Nephron progenitor cell (in vitro differentiated cells): ENCODE measurements around the gene CEP63.

Experiments
- DNase-seq: peaks from one replicate; pipeline ENCODE4 v3.0.0; 2021
- H3K27ac Mint-ChIP-seq: 2 replicates; pipeline ENCODE4 v1.8.0; 2021; ENCODE audit warnings: mild to moderate bottlenecking, moderate library complexity, mixed read lengths
- H3K27me3 Mint-ChIP-seq: 2 replicates; pipeline ENCODE4 v1.8.0; 2021; ENCODE audit warnings: mild to moderate bottlenecking, low read depth, mixed read lengths; ENCODE audit not compliant: poor library complexity
- H3K36me3 Mint-ChIP-seq: 2 replicates; pipeline ENCODE4 v1.8.0; 2021; ENCODE audit warnings: low read depth, mixed read lengths
- H3K4me1 Mint-ChIP-seq: 2 replicates; pipeline ENCODE4 v1.8.0; 2021; ENCODE audit warnings: mixed read lengths
- H3K4me3 Mint-ChIP-seq: 2 replicates; pipeline ENCODE4 v1.8.0; 2021; ENCODE audit warnings: mild to moderate bottlenecking, moderate library complexity, mixed read lengths
- H3K9me3 Mint-ChIP-seq: 2 replicates; pipeline ENCODE4 v1.8.0; 2021; ENCODE audit warnings: mild to moderate bottlenecking, moderate library complexity, mixed read lengths
- TF ChIP-seq, protein P1 (sequence below): fragments of 200-600 bp; sonication (generic); IDR thresholded peaks from 2 replicates; pipeline ENCODE4 v1.5.0; 2021; ENCODE audit warnings: antibody characterized with exemption

CEP63 gene

DNA sequence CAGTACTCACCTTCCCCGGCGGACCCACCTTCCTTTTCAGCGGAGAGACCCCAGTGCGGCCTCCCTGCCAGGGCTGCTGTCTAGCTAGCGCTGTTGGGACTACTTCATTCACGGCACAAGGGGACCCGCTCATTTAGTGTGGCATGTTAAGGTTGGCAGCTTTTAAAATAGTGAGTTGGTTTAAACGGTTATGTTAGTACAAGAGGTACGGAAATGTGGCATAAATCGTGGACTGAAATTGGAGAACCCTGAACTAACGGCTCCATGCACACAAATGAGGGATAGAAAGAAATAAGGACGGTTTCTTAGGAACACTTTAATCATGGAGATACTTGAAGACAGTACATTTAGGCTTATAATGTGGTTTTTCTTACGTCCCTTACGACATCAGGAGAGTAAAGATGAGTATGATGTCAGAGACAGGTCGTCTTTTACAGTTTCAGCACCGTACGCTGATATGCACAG is 752 bp downstream of the CEP63 start:
- peaks cover 41% of the 10 kb centered on the region for H3K36me3 Mint-ChIP-seq
- peak overlapping the region; percentile 88 for H3K4me3 Mint-ChIP-seq
- TF ChIP-seq, protein P1, sequence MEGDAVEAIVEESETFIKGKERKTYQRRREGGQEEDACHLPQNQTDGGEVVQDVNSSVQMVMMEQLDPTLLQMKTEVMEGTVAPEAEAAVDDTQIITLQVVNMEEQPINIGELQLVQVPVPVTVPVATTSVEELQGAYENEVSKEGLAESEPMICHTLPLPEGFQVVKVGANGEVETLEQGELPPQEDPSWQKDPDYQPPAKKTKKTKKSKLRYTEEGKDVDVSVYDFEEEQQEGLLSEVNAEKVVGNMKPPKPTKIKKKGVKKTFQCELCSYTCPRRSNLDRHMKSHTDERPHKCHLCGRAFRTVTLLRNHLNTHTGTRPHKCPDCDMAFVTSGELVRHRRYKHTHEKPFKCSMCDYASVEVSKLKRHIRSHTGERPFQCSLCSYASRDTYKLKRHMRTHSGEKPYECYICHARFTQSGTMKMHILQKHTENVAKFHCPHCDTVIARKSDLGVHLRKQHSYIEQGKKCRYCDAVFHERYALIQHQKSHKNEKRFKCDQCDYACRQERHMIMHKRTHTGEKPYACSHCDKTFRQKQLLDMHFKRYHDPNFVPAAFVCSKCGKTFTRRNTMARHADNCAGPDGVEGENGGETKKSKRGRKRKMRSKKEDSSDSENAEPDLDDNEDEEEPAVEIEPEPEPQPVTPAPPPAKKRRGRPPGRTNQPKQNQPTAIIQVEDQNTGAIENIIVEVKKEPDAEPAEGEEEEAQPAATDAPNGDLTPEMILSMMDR = no peak
- peaks cover 2% of the 10 kb centered on the region for H3K27me3 Mint-ChIP-seq
- peaks cover 40% of the 10 kb centered on the region for H3K4me1 Mint-ChIP-seq
- no peak for DNase-seq
- peak overlapping the region; percentile 66 for H3K27ac Mint-ChIP-seq
- no peaks in the 10 kb centered on the region for H3K9me3 Mint-ChIP-seq

DNA sequence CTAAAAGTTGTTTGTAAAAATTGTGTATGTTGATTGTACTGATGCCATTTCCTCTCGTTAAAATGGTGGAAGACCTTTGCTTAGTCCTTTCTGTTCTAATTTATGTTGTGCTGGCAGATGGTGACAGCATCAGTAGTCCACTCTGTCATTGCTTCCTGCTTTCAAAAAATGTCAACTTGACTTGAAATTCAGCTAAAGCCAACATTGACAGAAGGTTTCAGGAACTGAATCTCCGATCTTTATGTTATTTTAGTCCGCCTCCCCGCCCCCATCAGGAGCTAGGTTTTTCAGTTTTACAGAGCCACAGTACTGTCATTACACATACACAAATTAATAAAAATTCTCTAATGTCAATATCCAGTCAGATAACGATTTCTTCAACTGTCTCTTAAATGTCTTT is 1.5 kb downstream of the CEP63 start:
- no peaks in the 10 kb centered on the region for H3K9me3 Mint-ChIP-seq
- H3K27me3 Mint-ChIP-seq = peaks cover 2% of the 10 kb centered on the region
- DNase-seq = no peak
- H3K36me3 Mint-ChIP-seq = peaks cover 37% of the 10 kb centered on the region
- H3K4me1 Mint-ChIP-seq = peaks cover 40% of the 10 kb centered on the region
- H3K4me3 Mint-ChIP-seq = peak overlapping the region; percentile 88
- H3K27ac Mint-ChIP-seq = no peak overlapping the region
- TF ChIP-seq, protein P1 = no peak

- Mint-ChIP-seq H3K4me3 (no peak overlapping the region), H3K27me3 (no peaks in the 10 kb centered on the region), H3K27ac (no peak overlapping the region), H3K9me3 (peaks cover 34% of the 10 kb centered on the region), H3K4me1 (no peaks in the 10 kb centered on the region), H3K36me3 (peaks cover 64% of the 10 kb centered on the region)
- TF ChIP-seq, protein P1 = no peak
- DNase-seq = no peak
Observed at GRCh38 chr3:134494495-134494894, 8.6 kb downstream of the CEP63 start.

DNA sequence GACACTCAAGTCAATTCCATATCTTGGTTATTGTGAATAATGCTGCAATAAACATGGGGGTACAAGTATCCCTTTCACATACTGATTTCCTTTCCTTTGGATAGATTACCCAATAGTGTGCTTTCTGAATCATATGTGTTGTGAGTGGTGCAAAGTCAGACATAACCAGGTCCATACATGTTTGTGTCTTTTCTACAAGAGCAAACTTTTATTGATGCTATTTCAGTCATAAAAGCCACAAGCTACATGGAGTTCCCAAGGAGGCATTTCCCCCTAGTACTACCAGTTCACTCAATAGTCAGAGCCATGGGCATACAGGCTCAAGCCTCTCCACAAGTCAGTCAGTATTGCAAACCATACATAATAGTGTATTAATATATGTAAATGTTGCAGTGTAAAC is 10.1 kb downstream of the CEP63 start:
- no peak for DNase-seq
- Mint-ChIP-seq H3K27ac (no peak overlapping the region), H3K4me3 (no peak overlapping the region), H3K4me1 (no peaks in the 10 kb centered on the region), H3K27me3 (no peaks in the 10 kb centered on the region), H3K36me3 (peaks cover 68% of the 10 kb centered on the region), H3K9me3 (peaks cover 47% of the 10 kb centered on the region)
- TF ChIP-seq, protein P1 = no peak

DNA sequence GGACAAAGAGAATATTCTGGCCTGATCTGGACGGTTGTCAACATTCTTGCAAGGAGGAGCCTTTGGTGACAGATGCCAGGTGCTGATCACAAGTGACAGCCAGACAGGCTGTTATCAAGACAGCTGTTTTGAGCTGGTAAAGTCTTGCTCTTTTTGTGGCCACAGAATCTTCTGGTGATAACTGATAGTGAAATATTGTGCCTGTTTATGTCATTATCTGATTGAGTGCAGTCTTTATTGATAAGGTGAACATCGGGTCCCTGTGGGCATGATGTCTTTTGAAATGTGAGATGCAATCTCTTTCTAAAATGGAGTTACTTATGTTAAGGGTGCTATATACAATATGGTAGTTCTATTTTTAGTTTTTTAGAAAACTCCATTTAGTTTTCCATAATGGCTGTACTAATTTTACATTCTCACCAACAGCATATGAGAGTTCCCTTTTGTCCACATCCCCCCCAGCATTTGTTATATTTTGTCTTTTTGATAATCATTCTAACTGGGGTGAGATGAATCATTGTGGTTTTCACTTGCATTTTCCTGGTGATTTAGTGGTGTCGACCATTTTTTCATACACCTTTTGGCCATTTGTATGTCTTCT is 10.7 kb downstream of the CEP63 start:
- TF ChIP-seq, protein P1 = no peak
- no peak overlapping the region for H3K27ac Mint-ChIP-seq
- no peaks in the 10 kb centered on the region for H3K27me3 Mint-ChIP-seq
- no peak for DNase-seq
- H3K36me3 Mint-ChIP-seq = peaks cover 74% of the 10 kb centered on the region
- H3K4me1 Mint-ChIP-seq = no peaks in the 10 kb centered on the region
- H3K4me3 Mint-ChIP-seq = no peak overlapping the region
- peaks cover 53% of the 10 kb centered on the region for H3K9me3 Mint-ChIP-seq

GRCh38 chr3:134503266-134503665 is 17.4 kb downstream of the CEP63 start:
- no peak for DNase-seq
- H3K9me3 Mint-ChIP-seq = peaks cover 69% of the 10 kb centered on the region
- peaks cover 95% of the 10 kb centered on the region for H3K36me3 Mint-ChIP-seq
- no peak overlapping the region for H3K4me3 Mint-ChIP-seq
- H3K27ac Mint-ChIP-seq = no peak overlapping the region
- no peaks in the 10 kb centered on the region for H3K4me1 Mint-ChIP-seq
- TF ChIP-seq, protein P1 = no peak
- H3K27me3 Mint-ChIP-seq = no peaks in the 10 kb centered on the region
